ENCODE data around the gene PRKCH. TPM values are rescaled to one million over a fixed set of nuclear protein-coding genes. Genes with fewer than 3 reads are reported as not detected.

PRKCH gene
- total RNA-seq, 2 experiments from 2014 or later: 244 to 293 TPM

DNA sequence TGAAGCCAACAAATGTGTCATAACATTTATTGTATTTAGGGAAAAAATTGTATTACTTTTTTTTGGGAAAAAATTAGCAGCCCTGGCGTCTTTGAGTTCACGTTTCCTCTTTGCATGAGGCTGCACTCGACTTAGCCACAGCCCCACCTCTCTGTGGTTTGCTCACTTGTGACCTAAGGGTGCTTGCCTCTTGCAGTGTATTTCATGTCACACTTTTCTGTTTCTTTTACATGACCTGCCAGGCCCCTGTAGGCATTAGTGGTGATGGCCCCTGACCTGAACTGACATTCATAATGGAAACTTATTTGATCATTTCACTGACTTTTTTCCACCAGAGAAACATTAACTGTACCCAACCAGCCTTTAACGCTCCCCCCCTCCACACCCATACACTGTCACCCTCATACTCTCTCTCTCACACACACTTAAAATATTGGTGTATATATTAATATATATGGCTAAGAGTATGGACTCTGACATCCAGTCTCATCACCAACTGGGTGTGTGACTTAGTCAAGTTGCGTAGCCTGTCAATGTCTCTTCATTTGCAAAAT lies 122.9 kb downstream of the PRKCH start:
- POLR2A ChIA-PET: interaction anchor here (0.6 kb wide), 1 partner anchor 11 kb away, joined by 3 read pairs; no protein-coding TSS in a partner anchor
- CTCF ChIA-PET: interaction anchor here (0.5 kb wide), 1 partner anchor 58 kb away, joined by 6 read pairs; no protein-coding TSS in a partner anchor
- no peaks in the 10 kb centered on the region for H3K9me3 Mint-ChIP-seq
- peak; percentile 81 for DNase-seq
- H3K27me3 Mint-ChIP-seq: no peaks in the 10 kb centered on the region
- H3K27ac Mint-ChIP-seq: peak overlapping the region; percentile 89
- peaks cover 70% of the 10 kb centered on the region for H3K36me3 Mint-ChIP-seq (ENCODE audit: low read depth)
- H3K4me3 Mint-ChIP-seq: peak overlapping the region; percentile 65
- H3K4me1 Mint-ChIP-seq: peaks cover 95% of the 10 kb centered on the region

DNA sequence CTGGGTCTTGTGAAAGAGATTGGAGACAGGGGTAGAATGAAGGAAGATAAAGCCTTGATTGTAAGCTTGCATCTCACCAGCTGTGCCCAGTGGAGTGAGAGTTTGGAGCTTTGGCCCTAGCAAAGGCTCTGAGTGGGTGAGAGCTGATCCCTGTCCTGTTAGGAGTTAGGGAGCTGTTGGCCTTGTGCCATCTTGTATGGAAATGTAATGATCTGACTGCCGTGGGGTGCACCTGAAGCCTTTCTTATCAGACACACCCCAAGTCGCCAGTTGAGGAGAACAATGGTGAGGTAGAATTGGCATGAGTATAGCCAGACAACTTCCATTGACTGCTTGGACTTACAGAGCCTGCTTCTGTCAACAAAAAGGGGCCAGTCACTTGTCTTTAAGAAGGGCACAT lies 130.1 kb downstream of the PRKCH start:
- no peak for DNase-seq
- POLR2A ChIA-PET: no interaction called here
- CTCF ChIA-PET: interaction anchor here (0.8 to 2.7 kb wide), 10 partner anchors 9 to 231 kb away, joined by 3 to 6 read pairs (median 3); partner anchors contain the start of gene TMEM30B
- no peaks in the 10 kb centered on the region for H3K27me3 Mint-ChIP-seq
- H3K9me3 Mint-ChIP-seq: peaks cover 3% of the 10 kb centered on the region
- H3K36me3 Mint-ChIP-seq (ENCODE audit: low read depth): peaks cover 91% of the 10 kb centered on the region
- peaks cover 96% of the 10 kb centered on the region for H3K4me1 Mint-ChIP-seq
- H3K4me3 Mint-ChIP-seq: no peak overlapping the region
- H3K27ac Mint-ChIP-seq: peak overlapping the region; percentile 90

DNA sequence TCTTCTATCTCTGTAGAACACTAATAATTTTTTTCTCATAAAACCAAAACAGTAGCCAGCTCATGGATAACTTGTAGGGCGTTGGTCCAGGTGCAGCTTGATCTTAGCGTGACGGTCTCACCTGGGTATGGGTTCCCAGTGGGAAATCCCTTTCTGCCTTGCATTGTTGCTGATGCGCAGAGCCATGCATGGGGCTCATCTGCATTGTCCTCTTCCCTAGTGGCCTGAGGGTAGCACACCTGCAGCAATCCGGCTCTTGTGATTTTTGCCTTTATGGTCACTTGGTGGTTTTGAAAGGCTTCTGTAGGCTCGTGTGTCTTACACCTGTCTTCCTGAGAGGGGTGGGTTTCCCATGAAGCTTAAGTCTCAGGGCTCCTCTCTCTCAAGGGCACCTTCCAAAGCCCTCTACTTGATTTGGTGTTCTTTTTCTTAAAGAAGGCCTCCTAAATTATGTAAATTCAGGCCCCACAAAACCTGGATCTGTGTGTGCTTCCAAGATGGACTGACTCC lies 130.6 kb downstream of the PRKCH start:
- CTCF ChIA-PET: interaction anchor here (0.8 to 2.7 kb wide), 8 partner anchors 19 to 231 kb away, joined by 3 to 6 read pairs (median 3); partner anchors contain the start of gene TMEM30B
- no peak for DNase-seq
- Mint-ChIP-seq H3K4me1 (peaks cover 96% of the 10 kb centered on the region), H3K27ac (peak overlapping the region; percentile 90), H3K9me3 (peaks cover 3% of the 10 kb centered on the region), H3K4me3 (peak overlapping the region; percentile 66), H3K36me3 (ENCODE audit: low read depth) (peaks cover 91% of the 10 kb centered on the region), H3K27me3 (no peaks in the 10 kb centered on the region)
- POLR2A ChIA-PET: interaction anchor here (0.5 to 1.1 kb wide), 4 partner anchors 9 to 130 kb away, joined by 3 to 9 read pairs (median 3); no protein-coding TSS in a partner anchor

DNA sequence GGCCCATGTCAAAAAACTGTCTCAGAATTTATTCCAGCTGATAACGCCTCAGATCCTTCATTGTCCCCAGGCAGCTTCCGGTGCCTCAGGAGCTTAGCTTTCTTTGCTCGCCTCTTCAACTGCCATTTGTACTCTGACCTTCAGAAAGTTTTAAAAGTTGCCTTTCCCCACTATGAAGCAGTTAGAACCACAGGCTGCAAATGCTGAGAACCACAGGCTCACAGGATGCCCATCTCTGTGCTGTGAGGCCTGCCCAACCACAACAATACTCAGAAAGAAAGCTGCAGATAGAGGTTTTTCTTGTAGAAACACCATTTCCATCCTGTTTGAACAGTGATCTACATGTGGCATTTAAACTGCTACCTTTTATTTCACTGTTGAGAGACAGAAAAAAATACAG lies 131.1 kb downstream of the PRKCH start:
- Mint-ChIP-seq H3K4me1 (peaks cover 96% of the 10 kb centered on the region), H3K4me3 (peak overlapping the region; percentile 66), H3K36me3 (ENCODE audit: low read depth) (peaks cover 91% of the 10 kb centered on the region), H3K27ac (peak overlapping the region; percentile 90), H3K27me3 (no peaks in the 10 kb centered on the region), H3K9me3 (peaks cover 3% of the 10 kb centered on the region)
- CTCF ChIA-PET: interaction anchor here (1.0 to 2.7 kb wide), 5 partner anchors 19 to 172 kb away, joined by 3 to 6 read pairs (median 3); partner anchors contain the start of genes PRKCH and TMEM30B
- POLR2A ChIA-PET: interaction anchor here (0.5 to 1.1 kb wide), 4 partner anchors 9 to 130 kb away, joined by 3 to 9 read pairs (median 3); no protein-coding TSS in a partner anchor
- DNase-seq: peak; percentile 85

DNA sequence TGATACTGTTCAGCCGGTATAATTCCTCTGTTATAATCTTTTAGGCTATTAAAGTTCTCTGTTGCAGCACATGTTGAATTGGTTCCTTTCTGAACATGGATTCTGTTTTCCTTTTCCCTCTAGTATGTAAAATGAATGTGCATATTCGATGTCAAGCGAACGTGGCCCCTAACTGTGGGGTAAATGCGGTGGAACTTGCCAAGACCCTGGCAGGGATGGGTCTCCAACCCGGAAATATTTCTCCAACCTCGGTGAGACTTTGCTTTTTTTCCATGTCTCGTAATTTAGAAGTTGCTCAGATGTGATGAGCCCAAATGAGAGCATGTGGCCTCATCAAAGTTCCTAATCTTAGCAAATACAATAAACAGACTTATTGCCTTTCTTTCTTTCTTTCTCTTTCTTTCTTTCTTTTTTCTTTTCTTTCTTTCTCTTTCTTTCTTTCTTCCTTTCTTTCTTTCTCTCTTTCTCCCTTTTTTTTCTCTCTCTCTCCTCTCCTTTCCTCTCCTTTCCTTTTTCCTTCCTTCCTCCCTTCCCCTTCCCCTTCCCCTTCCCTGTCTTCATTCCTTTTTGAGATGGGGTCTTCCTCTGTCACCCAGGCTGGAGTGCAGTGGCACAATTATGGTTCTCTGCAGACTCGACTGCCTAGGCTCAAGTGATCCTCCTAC lies 131.9 kb downstream of the PRKCH start:
- H3K36me3 Mint-ChIP-seq (ENCODE audit: low read depth): peaks cover 92% of the 10 kb centered on the region
- H3K27ac Mint-ChIP-seq: peak overlapping the region; percentile 90
- H3K4me1 Mint-ChIP-seq: peaks cover 95% of the 10 kb centered on the region
- ChIA-PET POLR2A (interaction anchor here (1.1 kb wide), 1 partner anchor 8 kb away, joined by 3 read pairs; no protein-coding TSS in a partner anchor), CTCF (interaction anchor here (1.0 to 2.7 kb wide), 3 partner anchors 34 to 173 kb away, joined by 3 to 6 read pairs (median 3); partner anchors contain the start of genes PRKCH and TMEM30B)
- peaks cover 3% of the 10 kb centered on the region for H3K9me3 Mint-ChIP-seq
- no peak for DNase-seq
- H3K27me3 Mint-ChIP-seq: no peaks in the 10 kb centered on the region
- peak overlapping the region; percentile 66 for H3K4me3 Mint-ChIP-seq

DNA sequence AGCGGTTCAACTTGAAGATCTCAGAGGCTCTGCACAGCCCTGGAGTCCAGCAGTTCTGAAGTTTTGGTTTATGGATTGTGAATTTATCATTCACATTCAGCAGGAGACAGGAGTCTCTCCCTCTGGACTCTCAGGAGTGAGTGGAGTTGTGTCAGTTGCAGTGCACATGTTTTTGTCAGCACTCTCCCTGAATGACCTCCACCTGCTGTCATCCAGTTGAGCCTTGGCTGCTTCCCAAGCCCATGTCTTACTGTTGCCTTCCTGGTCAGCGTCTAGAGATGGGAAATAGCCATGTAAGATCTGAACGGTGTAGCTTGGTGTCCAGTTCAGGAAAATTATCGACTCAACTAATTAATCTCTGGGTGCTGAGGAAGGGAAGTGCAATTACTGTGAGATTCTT lies 133.2 kb downstream of the PRKCH start:
- H3K9me3 Mint-ChIP-seq: peaks cover 3% of the 10 kb centered on the region
- peak overlapping the region; percentile 43 for H3K4me3 Mint-ChIP-seq
- ChIA-PET CTCF (interaction anchor here (0.7 to 1.5 kb wide), 2 partner anchors 16 to 144 kb away, joined by 3 to 5 read pairs; no protein-coding TSS in a partner anchor), POLR2A (interaction anchor here (0.7 kb wide), 2 partner anchors 66 to 296 kb away, joined by 3 to 16 read pairs; no protein-coding TSS in a partner anchor)
- H3K27me3 Mint-ChIP-seq: no peaks in the 10 kb centered on the region
- no peak for DNase-seq
- peak overlapping the region; percentile 90 for H3K27ac Mint-ChIP-seq
- peaks cover 92% of the 10 kb centered on the region for H3K36me3 Mint-ChIP-seq (ENCODE audit: low read depth)
- H3K4me1 Mint-ChIP-seq: peaks cover 92% of the 10 kb centered on the region

DNA sequence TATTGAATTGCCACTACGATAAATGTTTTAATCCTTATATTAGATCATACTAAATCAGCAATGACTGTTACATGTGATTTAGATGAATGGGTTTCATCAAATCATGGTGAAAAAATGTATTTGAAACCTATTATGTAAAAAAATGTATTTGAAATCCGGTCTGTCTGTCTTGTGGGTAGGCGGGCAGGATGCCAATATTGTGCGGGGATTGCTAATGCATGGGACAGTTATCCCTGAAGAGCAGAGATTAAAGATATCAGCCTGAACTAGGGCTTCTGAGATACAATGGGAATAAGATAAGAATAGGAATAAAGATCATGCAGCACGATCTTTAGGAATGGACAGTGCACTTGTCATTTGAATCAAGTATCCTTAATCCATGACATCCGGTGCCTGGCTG lies 134.0 kb downstream of the PRKCH start:
- H3K36me3 Mint-ChIP-seq (ENCODE audit: low read depth): peaks cover 88% of the 10 kb centered on the region
- H3K9me3 Mint-ChIP-seq: peaks cover 2% of the 10 kb centered on the region
- ChIA-PET POLR2A (interaction anchor here (0.7 kb wide), 1 partner anchor 295 kb away, joined by 3 read pairs; no protein-coding TSS in a partner anchor), CTCF (interaction anchor here (0.7 to 1.5 kb wide), 3 partner anchors 15 to 159 kb away, joined by 3 to 5 read pairs (median 3); no protein-coding TSS in a partner anchor)
- no peaks in the 10 kb centered on the region for H3K27me3 Mint-ChIP-seq
- no peak for DNase-seq
- peak overlapping the region; percentile 90 for H3K27ac Mint-ChIP-seq
- peaks cover 87% of the 10 kb centered on the region for H3K4me1 Mint-ChIP-seq
- no peak overlapping the region for H3K4me3 Mint-ChIP-seq

DNA sequence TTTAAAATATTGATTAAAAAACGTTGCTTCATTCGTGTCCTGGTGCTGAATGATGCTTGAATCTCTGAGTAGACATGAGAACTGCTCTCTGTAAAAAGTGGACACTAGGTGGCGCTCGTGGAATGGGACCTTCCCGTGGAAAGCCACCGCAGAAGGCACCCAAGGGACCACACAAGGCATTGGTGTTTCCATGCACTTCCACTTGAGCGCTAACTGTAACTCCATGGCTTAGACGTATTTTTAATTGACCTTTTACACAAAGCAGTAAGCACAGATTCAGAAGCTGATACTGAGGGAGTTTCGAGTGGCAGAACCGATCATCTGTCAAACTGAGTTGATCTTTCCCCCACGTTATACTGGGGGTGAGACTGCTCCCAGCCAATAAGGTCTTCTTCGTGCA lies 135.3 kb downstream of the PRKCH start:
- H3K4me3 Mint-ChIP-seq: no peak overlapping the region
- H3K9me3 Mint-ChIP-seq: no peaks in the 10 kb centered on the region
- ChIA-PET POLR2A (no interaction called here), CTCF (interaction anchor here (1.1 kb wide), 1 partner anchor 160 kb away, joined by 3 read pairs; no protein-coding TSS in a partner anchor)
- DNase-seq: peak; percentile 87
- peak overlapping the region; percentile 70 for H3K27ac Mint-ChIP-seq
- H3K36me3 Mint-ChIP-seq (ENCODE audit: low read depth): peaks cover 87% of the 10 kb centered on the region
- H3K27me3 Mint-ChIP-seq: no peaks in the 10 kb centered on the region
- H3K4me1 Mint-ChIP-seq: peaks cover 87% of the 10 kb centered on the region

DNA sequence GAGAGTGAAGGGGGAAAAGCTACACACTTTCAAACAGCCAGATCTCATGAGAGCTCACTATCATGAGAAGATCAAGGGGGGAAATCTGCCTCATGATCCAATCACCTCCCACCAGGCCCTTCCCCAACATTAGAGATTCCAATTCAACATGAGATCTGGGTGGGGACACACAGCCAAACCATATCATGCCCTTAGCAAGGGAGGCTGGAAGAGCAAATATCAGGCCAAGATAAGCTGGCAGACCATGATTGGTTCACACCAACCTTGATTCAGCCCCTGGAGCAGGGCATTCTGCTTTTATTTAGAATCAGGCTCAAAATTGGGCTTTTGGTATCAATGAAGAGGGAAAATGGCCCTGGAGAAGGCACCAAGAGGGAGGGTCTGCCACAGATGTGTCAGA lies 137.4 kb downstream of the PRKCH start:
- no peak for DNase-seq
- H3K9me3 Mint-ChIP-seq: no peaks in the 10 kb centered on the region
- POLR2A ChIA-PET: no interaction called here
- peaks cover 83% of the 10 kb centered on the region for H3K4me1 Mint-ChIP-seq
- CTCF ChIA-PET: no interaction called here
- H3K27ac Mint-ChIP-seq: peak overlapping the region; percentile 47
- peaks cover 89% of the 10 kb centered on the region for H3K36me3 Mint-ChIP-seq (ENCODE audit: low read depth)
- no peaks in the 10 kb centered on the region for H3K27me3 Mint-ChIP-seq
- no peak overlapping the region for H3K4me3 Mint-ChIP-seq

DNA sequence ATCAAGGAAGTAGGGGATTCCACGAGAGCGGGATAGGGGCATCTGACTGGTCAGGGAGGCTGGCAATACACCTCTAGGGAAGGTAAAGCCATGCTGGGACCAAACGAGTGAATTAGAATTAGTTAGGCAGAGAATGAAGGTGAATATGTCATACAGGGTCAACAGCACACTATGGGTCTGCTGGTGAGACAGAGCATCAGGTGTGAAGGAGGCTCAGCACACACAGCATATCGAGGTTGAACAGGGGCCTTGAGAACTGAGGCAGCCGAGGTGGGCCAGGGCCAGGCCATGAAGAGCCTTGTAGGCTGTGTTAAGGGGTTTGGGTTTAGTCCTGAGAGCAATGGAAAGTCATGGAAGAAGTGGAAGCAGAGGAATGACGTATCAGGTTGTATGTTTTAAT lies 137.8 kb downstream of the PRKCH start:
- Mint-ChIP-seq H3K36me3 (ENCODE audit: low read depth) (peaks cover 90% of the 10 kb centered on the region), H3K27ac (no peak overlapping the region), H3K4me1 (peaks cover 83% of the 10 kb centered on the region), H3K9me3 (no peaks in the 10 kb centered on the region), H3K27me3 (no peaks in the 10 kb centered on the region), H3K4me3 (no peak overlapping the region)
- ChIA-PET POLR2A (no interaction called here), CTCF (no interaction called here)
- no peak for DNase-seq

DNA sequence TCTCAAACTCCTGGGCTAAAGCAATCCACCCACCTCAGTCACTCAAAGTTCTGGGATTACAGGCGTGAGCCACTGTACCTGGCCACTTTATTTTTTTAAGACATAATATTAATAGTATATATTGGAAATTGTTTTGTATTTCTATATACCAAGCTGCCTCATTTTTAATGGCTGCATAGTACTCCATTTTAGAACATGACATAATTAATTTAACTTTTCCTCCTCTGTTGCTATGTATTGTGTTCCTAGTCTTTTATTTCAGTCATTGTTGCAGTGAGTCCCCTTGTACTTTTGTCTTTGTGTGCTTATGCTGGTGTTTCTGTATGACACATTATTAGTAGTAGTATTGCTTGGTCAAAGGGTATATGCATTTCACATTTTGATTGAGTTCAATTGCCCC lies 138.7 kb downstream of the PRKCH start:
- H3K36me3 Mint-ChIP-seq (ENCODE audit: low read depth): peaks cover 92% of the 10 kb centered on the region
- DNase-seq: no peak
- H3K4me3 Mint-ChIP-seq: no peak overlapping the region
- ChIA-PET CTCF (interaction anchor here (1.0 to 1.1 kb wide), 2 partner anchors 17 to 269 kb away, joined by 3 read pairs; no protein-coding TSS in a partner anchor), POLR2A (no interaction called here)
- H3K9me3 Mint-ChIP-seq: peaks cover 3% of the 10 kb centered on the region
- no peaks in the 10 kb centered on the region for H3K27me3 Mint-ChIP-seq
- peaks cover 84% of the 10 kb centered on the region for H3K4me1 Mint-ChIP-seq
- H3K27ac Mint-ChIP-seq: no peak overlapping the region

DNA sequence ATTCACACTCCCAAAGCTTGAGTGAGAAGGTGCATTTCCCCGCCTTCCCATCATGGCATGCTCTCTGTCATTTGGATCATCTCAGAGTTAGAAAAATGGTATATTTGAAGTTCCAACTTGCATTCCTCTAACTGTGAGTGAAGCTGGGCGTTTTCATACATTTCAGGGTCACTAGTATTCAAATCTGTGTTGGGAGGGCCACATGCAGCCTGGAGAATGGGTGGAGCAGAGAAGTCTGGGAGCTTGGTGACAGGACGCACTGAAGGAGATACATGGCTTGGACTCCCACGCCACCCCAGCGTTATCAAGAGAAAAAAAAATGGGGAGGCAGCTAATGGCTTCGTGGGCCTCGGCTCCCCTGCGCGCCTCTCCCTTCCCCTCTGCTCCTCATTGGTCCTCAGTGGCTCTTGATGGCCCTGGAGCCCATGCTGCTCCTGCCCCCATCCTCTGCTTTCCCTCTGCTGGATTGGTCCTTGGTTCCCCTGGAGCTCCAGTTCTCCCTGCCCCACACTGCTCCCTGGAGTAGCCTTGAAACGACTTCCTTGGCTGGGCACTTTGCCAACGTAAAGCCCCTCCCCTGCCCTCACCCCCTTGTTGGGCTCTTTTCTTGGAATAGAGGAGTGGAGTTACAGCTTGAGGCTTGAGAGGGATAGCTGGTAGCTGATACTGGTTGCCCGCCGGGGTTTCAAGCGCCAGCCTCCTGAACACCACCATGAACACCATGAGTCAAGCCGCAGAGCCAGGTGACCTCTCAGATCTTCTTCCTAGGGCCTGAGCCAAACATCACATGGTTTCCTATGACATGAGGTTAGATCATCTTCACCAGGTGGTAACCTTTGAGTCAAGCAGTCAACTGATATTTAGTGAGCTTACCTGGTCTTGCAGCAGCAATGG lies 139.6 kb downstream of the PRKCH start:
- CTCF ChIA-PET: interaction anchor here (0.6 to 1.5 kb wide), 9 partner anchors 9 to 268 kb away, joined by 3 to 5 read pairs (median 3); no protein-coding TSS in a partner anchor
- Mint-ChIP-seq H3K4me3 (no peak overlapping the region), H3K4me1 (peaks cover 78% of the 10 kb centered on the region)

More for the DNA sequence above, 139.6 kb downstream of the PRKCH start:
- H3K9me3 Mint-ChIP-seq: peaks cover 3% of the 10 kb centered on the region
- POLR2A ChIA-PET: interaction anchor here (1.1 kb wide), 1 partner anchor 9 kb away, joined by 3 read pairs; no protein-coding TSS in a partner anchor
- peak overlapping the region; percentile 88 for H3K27ac Mint-ChIP-seq
- peaks cover 92% of the 10 kb centered on the region for H3K36me3 Mint-ChIP-seq (ENCODE audit: low read depth)
- DNase-seq: peak; percentile 55
- H3K27me3 Mint-ChIP-seq: no peaks in the 10 kb centered on the region
